Kasumi-1 (cell line): ENCODE data around the gene BACH2.

ENCODE experiments used
- DNase-seq, 2 experiments: peaks; one replicate each; lab custom pipeline; 2025; lab: John Stamatoyannopoulos, UW

BACH2 gene

GRCh38 chr6:90277302-90278011, 19.2 kb downstream of the BACH2 start:
- no peak for DNase-seq

GRCh38 chr6:90274451-90275030, 22.1 kb downstream of the BACH2 start:
- no peak for DNase-seq

- no peak for DNase-seq
These were observed 22.8 kb downstream of the BACH2 start for GRCh38 chr6:90273863-90274262.

- DNase-seq, result no peak
These were observed 23.7 kb downstream of the BACH2 start for GRCh38 chr6:90272895-90273294.

GRCh38 chr6:90271831-90272230, 24.8 kb downstream of the BACH2 start:
- no peak for DNase-seq

GRCh38 chr6:90269334-90269733, 27.3 kb downstream of the BACH2 start:
- no peak for DNase-seq

GRCh38 chr6:90268178-90268577, 28.5 kb downstream of the BACH2 start:
- DNase-seq, result no peak

GRCh38 chr6:90266905-90267621, 29.6 kb downstream of the BACH2 start:
- no peak for DNase-seq

- no peak for DNase-seq
These were observed 32.1 kb downstream of the BACH2 start for GRCh38 chr6:90264561-90264960.

- no peak for DNase-seq
These were observed 33.0 kb downstream of the BACH2 start for GRCh38 chr6:90263633-90264032.

GRCh38 chr6:90261801-90262200, 34.8 kb downstream of the BACH2 start:
- DNase-seq, result no peak

GRCh38 chr6:90257486-90257738, 39.2 kb downstream of the BACH2 start:
- no peak for DNase-seq

- DNase-seq, result no peak
These were observed 39.8 kb downstream of the BACH2 start for GRCh38 chr6:90256698-90257485.

GRCh38 chr6:90253631-90254030, 43.0 kb downstream of the BACH2 start:
- DNase-seq, result no peak

- DNase-seq, result no peak
These were observed 45.2 kb downstream of the BACH2 start for GRCh38 chr6:90251295-90251992.

- DNase-seq, result no peak
These were observed 46.2 kb downstream of the BACH2 start for GRCh38 chr6:90250405-90250804.

GRCh38 chr6:90249458-90249857, 47.2 kb downstream of the BACH2 start:
- DNase-seq, result no peak

GRCh38 chr6:90249034-90249433, 47.6 kb downstream of the BACH2 start:
- DNase-seq, result no peak

GRCh38 chr6:90247262-90247661, 49.4 kb downstream of the BACH2 start:
- no peak for DNase-seq

GRCh38 chr6:90241229-90241880, 55.3 kb downstream of the BACH2 start:
- DNase-seq, result no peak

- DNase-seq, result no peak
These were observed 58.0 kb downstream of the BACH2 start for GRCh38 chr6:90238496-90239266.
